Middle frontal gyrus (tissue), 1 donor: ENCODE measurements around the gene NFKBIZ.
"Not testable (repeated sequence)": the region's sequence is repeated elsewhere in the genome, so short reads cannot be mapped to it uniquely, and the experiment has no call there.

Experiments used
- DNase-seq: peaks from one replicate; pipeline ENCODE4 v3.0.0-alpha.2; 2015; ENCODE audit warnings: low spot score; ENCODE audit errors: extremely low spot score

The NFKBIZ gene

GRCh38 chr3:101868534-101869464 is 19.5 kb downstream of the NFKBIZ start:
- no peak for DNase-seq

GRCh38 chr3:101870138-101870537 is 20.8 kb downstream of the NFKBIZ start:
- DNase-seq = no peak

DNA sequence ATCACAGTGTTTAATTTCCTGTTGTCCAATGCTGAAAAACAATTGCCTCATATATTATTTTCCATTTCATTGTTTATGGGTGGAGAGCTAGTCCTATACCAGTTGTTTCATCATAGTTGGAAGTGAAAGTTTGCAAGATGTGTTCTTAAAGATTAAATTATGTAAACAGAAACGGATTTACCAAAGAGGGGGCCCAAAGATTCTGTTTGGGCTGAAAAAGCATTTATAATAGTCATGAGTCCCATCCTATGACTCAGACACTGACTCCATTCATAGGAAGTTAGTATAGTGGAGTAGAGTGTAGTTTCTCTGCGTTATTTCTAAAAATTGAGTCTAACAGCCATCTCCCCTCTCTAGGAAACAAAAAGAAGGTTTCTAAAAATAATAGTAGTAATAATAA is 24.3 kb downstream of the NFKBIZ start:
- no peak for DNase-seq

DNA sequence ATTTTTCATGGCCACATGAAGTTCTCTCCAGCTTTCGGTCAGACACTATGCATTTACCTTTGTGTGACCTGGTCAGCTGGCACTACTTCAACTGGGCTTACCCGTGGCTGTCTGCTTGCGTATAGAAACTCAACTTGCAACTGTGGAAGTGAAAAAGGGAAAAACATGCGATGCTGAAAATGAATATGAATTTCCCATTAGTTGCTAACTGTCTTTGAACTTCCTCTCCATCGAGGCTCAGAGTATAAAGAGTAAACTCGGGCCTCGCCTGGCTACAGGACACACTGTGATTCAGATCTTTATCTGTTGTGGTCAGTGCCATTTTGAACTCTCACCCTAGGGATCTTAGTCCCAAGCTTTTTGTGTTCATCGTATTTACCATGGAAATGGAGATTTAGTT is 26.8 kb downstream of the NFKBIZ start:
- DNase-seq = no peak

GRCh38 chr3:101878589-101878988 is 29.3 kb downstream of the NFKBIZ start:
- DNase-seq = no peak

- no peak for DNase-seq
These were observed 29.8 kb downstream of the NFKBIZ start for GRCh38 chr3:101879102-101879501.

GRCh38 chr3:101879623-101880284 is 30.4 kb downstream of the NFKBIZ start:
- no peak for DNase-seq

- no peak for DNase-seq
These were observed 35.5 kb downstream of the NFKBIZ start for GRCh38 chr3:101884776-101885175.

- DNase-seq = not testable (repeated sequence)
These were observed 36.3 kb downstream of the NFKBIZ start for GRCh38 chr3:101885584-101885983.

GRCh38 chr3:101886626-101887025 is 37.3 kb downstream of the NFKBIZ start:
- DNase-seq = no peak

- DNase-seq = no peak
These were observed 39.3 kb downstream of the NFKBIZ start for GRCh38 chr3:101888653-101889052.

GRCh38 chr3:101890716-101891115 is 41.4 kb downstream of the NFKBIZ start:
- DNase-seq = no peak

DNA sequence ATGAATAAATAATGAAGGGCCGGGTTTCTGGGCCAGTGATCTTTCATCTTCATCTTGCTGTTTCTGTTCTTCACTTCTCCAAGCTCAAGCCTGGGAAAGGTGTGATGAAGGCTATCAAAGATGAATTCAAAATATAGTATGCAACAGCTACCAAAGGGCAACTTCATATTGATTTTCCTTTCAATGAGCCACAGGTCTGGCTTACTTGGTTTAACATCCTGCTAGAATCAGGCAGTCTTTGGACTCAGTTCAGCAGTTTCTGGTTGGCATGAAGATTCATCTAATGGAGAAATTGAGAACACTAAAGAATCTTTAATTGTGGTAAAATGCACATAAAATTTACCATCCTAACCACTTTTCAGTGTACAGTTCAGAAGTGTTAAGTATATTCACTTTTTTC is 43.3 kb downstream of the NFKBIZ start:
- no peak for DNase-seq

DNA sequence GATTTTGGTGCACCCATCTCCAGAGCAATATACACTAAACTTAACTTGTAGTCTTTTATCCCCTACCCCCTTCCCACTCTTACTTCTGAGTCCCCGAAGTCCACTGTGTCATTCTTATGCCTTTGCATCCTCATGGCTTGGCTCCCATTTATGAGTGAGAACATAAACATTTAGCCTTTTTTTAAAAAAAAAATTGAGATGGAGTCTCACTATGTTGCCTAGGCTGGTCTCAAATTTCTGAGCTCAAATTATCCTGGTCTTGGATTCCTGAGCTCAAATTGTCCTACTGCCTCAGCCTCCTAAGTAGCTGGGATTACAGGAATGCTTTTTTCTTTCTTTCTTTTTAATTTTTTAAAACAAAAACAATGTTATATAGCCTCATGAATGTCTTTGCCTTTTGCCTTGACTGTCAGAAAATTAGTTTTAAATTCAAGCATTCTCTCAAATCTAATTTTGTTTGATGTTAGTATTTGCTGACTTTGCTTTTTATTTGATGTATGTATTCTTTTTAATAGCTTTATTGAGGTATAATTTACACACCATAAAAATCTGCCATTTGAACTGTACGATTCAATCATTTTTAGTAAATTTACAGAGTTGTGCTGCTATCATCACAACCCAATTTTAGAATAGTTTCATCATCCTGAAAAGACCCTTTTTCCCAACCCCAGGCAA is 46.9 kb downstream of the NFKBIZ start:
- DNase-seq = no peak

GRCh38 chr3:101897013-101897412 is 47.7 kb downstream of the NFKBIZ start:
- no peak for DNase-seq

GRCh38 chr3:101898039-101898438 is 48.7 kb downstream of the NFKBIZ start:
- no peak for DNase-seq

DNA sequence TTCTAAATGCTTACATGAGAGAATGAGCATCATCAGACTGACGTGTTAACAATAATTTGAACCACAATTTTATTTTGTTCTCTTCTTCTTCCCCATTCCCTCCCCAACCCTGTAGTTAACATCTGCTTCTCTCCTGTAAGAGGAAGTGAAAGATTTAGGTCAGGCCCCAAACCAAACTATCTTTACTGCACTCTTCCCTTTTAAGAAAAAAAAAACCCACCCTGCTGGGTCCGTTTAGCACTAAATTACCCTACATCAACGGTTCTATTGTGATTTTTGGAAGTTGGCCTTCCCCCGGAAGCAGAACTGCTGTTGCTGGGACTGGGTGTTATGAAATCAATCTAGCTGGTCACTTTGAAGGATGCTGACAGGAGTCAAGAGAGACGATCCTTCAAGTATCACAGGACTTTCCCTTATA is 49.4 kb downstream of the NFKBIZ start:
- no peak for DNase-seq

DNA sequence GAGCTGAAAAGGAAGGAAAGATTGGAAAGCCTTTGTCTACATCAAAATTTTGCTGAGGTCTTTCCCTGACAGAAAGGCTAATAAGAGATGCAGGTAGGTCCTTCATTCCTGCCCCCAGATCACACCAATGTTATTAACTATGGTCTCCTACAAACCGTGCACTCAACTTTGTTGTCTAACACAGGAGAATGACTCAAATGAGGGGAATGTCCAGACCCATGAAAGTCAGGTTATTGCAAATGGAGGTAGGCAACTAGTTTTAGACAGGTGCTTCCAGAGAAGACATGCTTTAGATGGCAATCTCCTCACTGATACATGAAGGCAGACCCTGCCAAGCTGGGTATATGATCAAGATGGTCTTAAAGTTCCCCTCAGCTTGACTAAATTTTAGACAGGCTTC is 51.0 kb downstream of the NFKBIZ start:
- DNase-seq = no peak

DNA sequence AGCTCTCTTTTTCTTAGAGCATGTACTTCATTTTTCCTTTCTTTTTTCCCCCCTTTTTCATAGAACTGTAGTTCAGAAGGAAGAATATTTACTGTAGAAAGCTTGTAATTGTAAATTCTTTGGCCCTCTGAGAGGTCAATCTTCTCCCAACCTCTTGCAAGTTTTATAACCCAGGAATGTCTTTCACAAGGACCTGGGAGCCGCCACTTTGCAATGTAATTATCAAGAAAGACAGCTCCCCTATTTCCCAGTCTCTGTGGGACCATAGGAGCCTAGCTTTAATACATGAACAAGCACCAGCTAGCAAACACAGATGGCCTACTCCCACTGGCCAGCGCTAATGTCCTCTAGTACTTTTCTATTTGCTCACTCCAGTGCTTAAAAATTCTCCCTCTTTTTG is 51.4 kb downstream of the NFKBIZ start:
- no peak for DNase-seq

- DNase-seq = no peak
These were observed 52.7 kb downstream of the NFKBIZ start for GRCh38 chr3:101902041-101902440.

- DNase-seq = no peak
These were observed 54.1 kb downstream of the NFKBIZ start for GRCh38 chr3:101903451-101903871.

DNA sequence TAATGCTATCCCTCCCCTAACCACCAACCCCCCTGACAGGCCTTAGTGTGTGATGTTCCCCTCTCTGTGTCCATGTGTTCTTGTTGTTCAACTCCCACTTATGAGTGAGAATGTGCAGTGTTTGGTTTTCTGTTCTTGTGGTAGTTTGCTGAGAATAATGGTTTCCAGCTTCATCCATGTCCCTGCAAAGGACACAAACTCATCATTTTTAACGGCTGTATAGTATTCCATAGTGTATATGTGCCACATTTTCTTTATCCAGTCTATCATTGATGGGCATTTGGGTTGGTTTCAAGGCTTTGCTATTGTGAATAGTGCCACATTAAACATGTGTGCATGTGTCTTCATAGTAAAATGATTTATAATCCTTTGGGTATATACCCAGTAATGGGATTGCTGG is 56.3 kb downstream of the NFKBIZ start:
- DNase-seq = not testable (repeated sequence)
